ENCODE data around the gene MYO6. TPM values are rescaled to one million over a fixed set of nuclear protein-coding genes. Genes with fewer than 3 reads are reported as not detected.

MYO6 gene
- total and polyA plus RNA-seq, 2 experiments from 2014 or later = 10.9 to 24.2 TPM

DNA sequence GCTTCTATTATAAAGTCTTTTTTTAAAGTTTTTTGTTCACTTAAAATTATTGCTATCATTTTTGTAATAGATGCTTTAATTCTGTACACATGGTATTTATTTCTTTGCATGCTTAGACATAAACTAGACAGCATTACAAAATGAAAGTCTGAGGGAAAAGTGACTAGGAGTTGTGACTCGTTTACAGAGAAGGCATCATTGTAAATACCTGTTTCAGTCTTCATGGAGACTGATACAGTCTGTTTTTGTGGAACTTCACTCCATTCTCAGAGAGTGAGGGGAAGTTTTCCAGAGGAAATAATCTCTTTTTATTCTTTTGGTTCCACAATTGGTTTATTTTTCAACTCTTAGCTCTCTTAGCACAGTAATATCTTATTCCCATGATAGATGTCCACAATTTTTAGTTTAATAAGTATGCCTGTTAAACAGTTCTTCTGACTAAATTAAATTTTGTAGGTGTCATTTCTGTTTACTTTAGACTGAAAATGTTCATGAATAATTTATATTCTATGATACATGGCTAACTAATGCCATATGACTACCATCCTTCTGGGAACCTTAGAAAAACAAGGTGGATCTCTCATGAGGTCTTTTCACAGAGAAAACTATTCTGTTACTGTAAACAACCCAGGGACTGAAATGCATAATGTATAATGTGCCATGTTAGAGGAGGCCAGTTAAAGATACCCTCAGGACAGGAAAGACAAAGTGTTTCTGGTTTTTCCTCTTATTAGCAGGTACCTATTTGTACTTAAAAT, 69.2 kb downstream of the MYO6 start:
- WGBS, 2 experiments (ENCODE audit: low coverage in 1 of 2, low lambda C conversion rate in 2 of 2, missing lambda C conversion rate in 2 of 2) = 86 to 89% methylated on average over 1 of the region's 1 CpG
- peaks cover 1% of the 10 kb centered on the region for H3K79me2 ChIP-seq (ENCODE audit: insufficient read depth)
- H3K27ac ChIP-seq = peak overlapping the region; percentile 52
- H4K20me1 ChIP-seq (ENCODE audit: insufficient read depth) = no peaks in the 10 kb centered on the region
- H3K9me3 ChIP-seq (ENCODE audit: low read depth) = no peaks in the 10 kb centered on the region
- H3K4me1 ChIP-seq (ENCODE audit: insufficient read depth) = 0 out of 2 replicates have a peak, but pooled peaks cover 11% of the 10 kb centered on the region
- peak overlapping the region; percentile 19 for H3K4me2 ChIP-seq (ENCODE audit: unreplicated experiment)
- TF ChIP-seq EZH2 (IDR thresholded peaks at IDR 0.05; ENCODE audit: insufficient read depth, poor library complexity, severe bottlenecking) (no peak), EZH2phosphoT487 (IDR thresholded peaks at IDR 0.05; ENCODE audit: insufficient read depth, low read depth) (no peak)
- H3K4me3 ChIP-seq = no peak overlapping the region
- no peaks in the 10 kb centered on the region for H3K9me2 ChIP-seq (ENCODE audit: insufficient read depth)
- no peaks in the 10 kb centered on the region for H3K27me3 ChIP-seq (replicated peaks; ENCODE audit: insufficient read depth)
- H3F3A ChIP-seq (ENCODE audit: insufficient read depth) = 0 out of 2 replicates have a peak, but pooled peaks cover 12% of the 10 kb centered on the region
- in situ Hi-C loops (cut with MboI) = no loop called here
- no peak overlapping the region for H3K9ac ChIP-seq
- H3K36me3 ChIP-seq (ENCODE audit: low read depth) = no peaks in the 10 kb centered on the region
- peak; percentile 62 for DNase-seq
- no peak overlapping the region for H2AFZ ChIP-seq

DNA sequence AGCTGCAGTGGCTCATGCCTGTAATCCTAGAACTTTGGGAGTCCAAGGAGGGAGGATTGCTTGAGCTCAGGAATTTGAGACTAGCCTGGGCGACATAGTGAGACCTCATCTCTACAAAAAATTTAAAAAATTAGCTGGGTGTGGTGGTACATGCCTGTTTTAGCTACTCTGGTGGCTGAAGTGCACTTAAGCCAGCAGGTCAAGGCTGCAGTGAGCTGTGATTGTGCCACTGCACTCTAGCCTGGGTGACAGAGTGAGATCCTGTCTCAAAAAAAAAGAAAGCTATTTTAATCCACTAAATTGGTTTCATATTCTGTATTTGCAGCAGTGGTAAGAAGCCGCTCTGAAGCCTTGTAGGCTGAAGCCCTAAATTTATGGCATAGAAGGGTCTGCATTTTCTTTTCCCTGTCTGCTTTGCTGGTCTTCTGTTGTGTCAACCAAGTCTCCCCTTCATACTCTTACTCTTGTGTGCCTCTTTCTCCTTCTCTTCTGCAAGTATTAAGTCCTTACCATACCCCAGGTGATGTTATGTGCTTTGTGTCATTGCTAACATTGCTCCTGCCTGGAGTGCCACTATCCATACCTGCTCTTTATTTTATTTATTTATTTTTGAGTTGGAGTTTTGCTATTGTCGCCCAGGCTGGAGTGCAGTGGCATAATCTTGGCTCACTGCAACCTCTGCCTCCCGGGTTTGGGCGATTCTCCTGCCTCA, 70.9 kb downstream of the MYO6 start:
- WGBS, 2 experiments (ENCODE audit: low coverage in 1 of 2, low lambda C conversion rate in 2 of 2, missing lambda C conversion rate in 2 of 2) = 95 to 97% methylated on average over 5 of the region's 5 CpGs
- in situ Hi-C loops (cut with MboI) = no loop called here
- H4K20me1 ChIP-seq (ENCODE audit: insufficient read depth) = no peaks in the 10 kb centered on the region

DNA sequence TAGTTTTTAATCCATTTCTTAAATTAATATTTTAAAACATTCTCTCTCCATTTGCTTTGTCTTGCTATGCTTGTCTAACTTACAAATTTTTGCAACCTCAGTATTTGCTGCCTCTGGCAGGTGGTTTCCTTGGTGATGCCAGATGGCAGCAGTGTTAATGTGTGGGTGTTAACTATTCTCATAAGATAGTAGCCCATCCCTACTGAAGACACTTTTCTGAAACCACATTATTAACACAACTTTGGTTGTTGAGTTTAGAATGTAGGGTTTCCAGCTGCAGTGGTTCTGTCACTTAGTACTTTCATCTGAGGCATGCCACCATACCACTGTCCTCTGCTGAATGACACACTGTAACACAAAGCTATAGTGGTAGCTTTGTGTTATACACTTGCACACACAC, 75.1 kb downstream of the MYO6 start:
- H4K20me1 ChIP-seq (ENCODE audit: insufficient read depth) = no peaks in the 10 kb centered on the region
- H3K36me3 ChIP-seq (ENCODE audit: low read depth) = no peaks in the 10 kb centered on the region
- no peak overlapping the region for H3K4me3 ChIP-seq
- H3K4me2 ChIP-seq (ENCODE audit: unreplicated experiment) = no peak overlapping the region
- no peaks in the 10 kb centered on the region for H3K9me2 ChIP-seq (ENCODE audit: insufficient read depth)
- DNase-seq = no peak
- no peaks in the 10 kb centered on the region for H3K9me3 ChIP-seq (ENCODE audit: low read depth)
- H3F3A ChIP-seq (ENCODE audit: insufficient read depth) = peaks cover 4% of the 10 kb centered on the region
- H3K27ac ChIP-seq = no peak overlapping the region
- in situ Hi-C loops (cut with MboI) = no loop called here
- H3K79me2 ChIP-seq (ENCODE audit: insufficient read depth) = no peaks in the 10 kb centered on the region
- no peak overlapping the region for H3K9ac ChIP-seq
- no peak for TF ChIP-seq EZH2 (IDR thresholded peaks at IDR 0.05; ENCODE audit: insufficient read depth, poor library complexity, severe bottlenecking)
- H2AFZ ChIP-seq = no peak overlapping the region
- no peaks in the 10 kb centered on the region; the same call in 1 of the 2 replicates for H3K4me1 ChIP-seq (ENCODE audit: insufficient read depth)
- no peaks in the 10 kb centered on the region for H3K27me3 ChIP-seq (replicated peaks; ENCODE audit: insufficient read depth)

More for the DNA sequence above, 70.9 kb downstream of the MYO6 start:
- TF ChIP-seq EZH2 (IDR thresholded peaks at IDR 0.05; ENCODE audit: insufficient read depth, poor library complexity, severe bottlenecking) = no peak
- TF ChIP-seq EZH2phosphoT487 (IDR thresholded peaks at IDR 0.05; ENCODE audit: insufficient read depth, low read depth) = no peak
- no peak for DNase-seq
- Histone ChIP-seq H3K27ac (no peak overlapping the region), H3K79me2 (ENCODE audit: insufficient read depth) (no peaks in the 10 kb centered on the region), H3K4me2 (ENCODE audit: unreplicated experiment) (no peak overlapping the region), H2AFZ (no peak overlapping the region), H3K9ac (no peak overlapping the region), H3K4me3 (no peak overlapping the region), H3K9me2 (ENCODE audit: insufficient read depth) (no peaks in the 10 kb centered on the region), H3K9me3 (ENCODE audit: low read depth) (no peaks in the 10 kb centered on the region), H3K27me3 (replicated peaks; ENCODE audit: insufficient read depth) (no peaks in the 10 kb centered on the region), H3F3A (ENCODE audit: insufficient read depth) (0 out of 2 replicates have a peak, but pooled peaks cover 12% of the 10 kb centered on the region), H3K36me3 (ENCODE audit: low read depth) (no peaks in the 10 kb centered on the region), H3K4me1 (ENCODE audit: insufficient read depth) (0 out of 2 replicates have a peak, but pooled peaks cover 11% of the 10 kb centered on the region)

DNA sequence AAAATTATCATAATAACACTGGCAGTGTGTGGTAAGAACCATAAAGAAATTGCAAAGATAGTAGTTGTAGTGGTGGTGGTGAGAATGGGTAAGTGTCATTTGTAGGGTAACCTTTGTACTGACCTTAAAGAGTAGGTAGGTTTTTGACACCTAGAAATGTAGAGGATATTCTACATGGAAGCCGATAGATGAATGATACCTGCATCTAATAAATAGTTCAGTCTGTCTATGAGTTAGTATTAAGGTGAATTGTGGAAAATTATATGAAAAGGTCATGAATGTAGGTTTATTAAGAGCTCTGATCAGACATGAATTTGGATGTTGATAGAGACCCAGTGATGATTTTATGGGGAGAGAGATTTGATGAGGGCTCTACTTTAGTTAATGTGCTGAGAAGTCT, 78.1 kb downstream of the MYO6 start:
- H3F3A ChIP-seq (ENCODE audit: insufficient read depth) = peaks cover 34% of the 10 kb centered on the region
- H4K20me1 ChIP-seq (ENCODE audit: insufficient read depth) = no peaks in the 10 kb centered on the region
- DNase-seq = no peak
- no peaks in the 10 kb centered on the region for H3K79me2 ChIP-seq (ENCODE audit: insufficient read depth)
- no peak for TF ChIP-seq EZH2phosphoT487 (IDR thresholded peaks at IDR 0.05; ENCODE audit: insufficient read depth, low read depth)
- no peak for TF ChIP-seq EZH2 (IDR thresholded peaks at IDR 0.05; ENCODE audit: insufficient read depth, poor library complexity, severe bottlenecking)
- no peak overlapping the region for H2AFZ ChIP-seq
- no peak overlapping the region for H3K27ac ChIP-seq
- no peaks in the 10 kb centered on the region for H3K9me3 ChIP-seq (ENCODE audit: low read depth)
- no peak overlapping the region for H3K4me3 ChIP-seq
- H3K4me2 ChIP-seq (ENCODE audit: unreplicated experiment) = no peak overlapping the region
- WGBS, 2 experiments (ENCODE audit: low coverage in 1 of 2, low lambda C conversion rate in 2 of 2, missing lambda C conversion rate in 2 of 2) = 95 to 100% methylated on average over 1 of the region's 1 CpG
- H3K9ac ChIP-seq = no peak overlapping the region
- peaks cover 27% of the 10 kb centered on the region for H3K4me1 ChIP-seq (ENCODE audit: insufficient read depth)
- H3K27me3 ChIP-seq (replicated peaks; ENCODE audit: insufficient read depth) = no peaks in the 10 kb centered on the region
- H3K9me2 ChIP-seq (ENCODE audit: insufficient read depth) = no peaks in the 10 kb centered on the region
- no peaks in the 10 kb centered on the region for H3K36me3 ChIP-seq (ENCODE audit: low read depth)
- in situ Hi-C loops (cut with MboI) = no loop called here
